Measurements from ENCODE around the gene HIPK2. TPM values are rescaled to one million over a fixed set of nuclear protein-coding genes. Genes with fewer than 3 reads are reported as not detected.

HIPK2 gene
- total and polyA plus RNA-seq, 10 of the 15 experiments (the other 5 are each of a cell fraction or from before 2014, with no cell fraction given), result 1.7 to 39.0 (median 9.4) TPM

DNA sequence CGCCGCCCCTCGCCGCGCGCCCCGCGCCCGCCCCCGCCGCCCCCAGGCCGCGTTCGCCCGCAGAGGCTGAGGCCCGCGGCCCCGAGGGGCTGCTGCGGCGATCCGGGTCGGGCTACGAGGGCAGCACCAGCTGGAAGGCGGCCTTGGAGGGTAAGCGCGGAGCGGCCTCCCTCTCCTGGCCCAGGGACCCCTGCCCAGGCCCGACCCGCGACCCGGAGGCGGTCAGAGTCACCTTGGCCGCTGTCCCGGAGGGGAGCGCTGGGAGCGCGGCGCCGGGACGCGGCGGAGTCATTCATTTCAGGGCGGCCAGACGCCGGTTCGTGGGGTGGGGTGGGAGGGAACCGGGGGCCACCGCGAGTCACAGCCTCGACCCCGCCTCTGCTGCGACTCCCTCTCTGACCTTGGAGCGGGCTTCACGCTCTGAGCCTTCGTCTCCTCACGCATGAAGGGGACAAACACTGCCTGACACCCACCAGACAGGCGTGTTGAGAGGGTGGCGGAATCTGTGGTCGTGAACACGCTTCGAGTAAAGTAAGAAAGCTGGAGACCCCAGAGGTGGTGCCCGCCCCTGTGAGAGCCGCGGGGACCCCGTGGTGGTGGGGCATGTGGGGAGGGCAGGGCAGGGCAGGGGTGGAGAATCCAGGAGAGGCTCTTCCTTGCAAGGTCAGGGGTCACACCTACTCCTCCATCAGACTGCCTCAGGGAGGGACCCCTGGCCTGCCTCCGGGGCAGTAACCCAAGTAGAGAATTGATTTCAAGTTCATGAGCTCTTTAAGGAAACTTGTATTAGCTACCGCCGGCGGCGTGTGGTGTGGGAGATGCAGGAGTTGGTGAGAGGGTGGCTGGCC, 253.6 kb downstream of the HIPK2 start:
- SMC1A ChIA-PET (ENCODE audit: uncharacterized antibody, unreplicated experiment), result no interaction called here
- Histone ChIP-seq H3K9ac (ENCODE audit: control insufficient read depth, insufficient read depth, low read length) (no peak overlapping the region), H4K20me1 (ENCODE audit: control insufficient read depth, insufficient read depth) (no peaks in the 10 kb centered on the region), H3K4me1 (ENCODE audit: control insufficient read depth, insufficient read depth, low read length) (no peaks in the 10 kb centered on the region), H3K36me3 (ENCODE audit: control insufficient read depth in 2 of 2, insufficient read depth in 2 of 2, low read length in 1 of 2) (no peaks in the 10 kb centered on the region), H3K27ac (ENCODE audit: control insufficient read depth, insufficient read depth) (no peak overlapping the region), H3K27me3 (replicated peaks in 1 of 2; ENCODE audit: control insufficient read depth in 2 of 2, insufficient read depth in 2 of 2, low read length in 1 of 2) (peaks cover 0 to 2% of the 10 kb centered on the region in 2 experiments; a peak in 3 of 4 replicates), H3K79me2 (ENCODE audit: control insufficient read depth, insufficient read depth, low read length) (no peaks in the 10 kb centered on the region), H2AFZ (ENCODE audit: control insufficient read depth, low read depth, low read length) (no peak overlapping the region), H3K9me3 (replicated peaks; ENCODE audit: control insufficient read depth, insufficient read depth, low read length) (no peaks in the 10 kb centered on the region), H3K4me2 (ENCODE audit: control insufficient read depth, insufficient read depth) (no peak overlapping the region), H3K4me3 (no peak overlapping the region)
- CTCF ChIA-PET, result no interaction called here
- intact Hi-C loops (cut with micrococcal nuclease; ENCODE audit: unreplicated experiment) (no loop called here), in situ Hi-C loops (cut with MboI) (no loop called here)
- FAIRE-seq (no peak), DNase-seq (ENCODE audit: low read depth, low spot score) (no peak), ATAC-seq (no peak)
- TF ChIP-seq IRF3 (IDR thresholded peaks at IDR 0.05), result no peak
- RAD21 ChIA-PET (ENCODE audit: unreplicated experiment), result no interaction called here
- no TSS peak for BruUV-seq (replicated peaks)
- POLR2A ChIA-PET, result no interaction called here
- WGBS (ENCODE audit: insufficient coverage, insufficient replicate concordance, low lambda C conversion rate, missing lambda C conversion rate), result 59% methylated on average over 22 of the region's 70 CpGs

- no peaks in the 10 kb centered on the region for H3K9me3 ChIP-seq (replicated peaks; ENCODE audit: control insufficient read depth, insufficient read depth, low read length)
- H3K27me3 ChIP-seq (replicated peaks in 1 of 2; ENCODE audit: control insufficient read depth in 2 of 2, insufficient read depth in 2 of 2, low read length in 1 of 2), result peaks cover 0 to 2% of the 10 kb centered on the region in 2 experiments; a peak in 3 of 4 replicates
- H3K4me3 ChIP-seq, result no peak within 1 kb of the TSS
- intact Hi-C loops (cut with micrococcal nuclease; ENCODE audit: unreplicated experiment), result no loop called here
- ChIA-PET SMC1A (ENCODE audit: uncharacterized antibody, unreplicated experiment) (no interaction called here), RAD21 (ENCODE audit: unreplicated experiment) (no interaction called here), CTCF (no interaction called here), POLR2A (no interaction called here)
- H3K79me2 ChIP-seq (ENCODE audit: control insufficient read depth, insufficient read depth, low read length), result no peaks in the 10 kb centered on the region
- no peaks in the 10 kb centered on the region for H3K36me3 ChIP-seq (ENCODE audit: control insufficient read depth in 2 of 2, insufficient read depth in 2 of 2, low read length in 1 of 2)
- WGBS (ENCODE audit: insufficient coverage, insufficient replicate concordance, low lambda C conversion rate, missing lambda C conversion rate), result 53% methylated on average over 48 of the region's 75 CpGs
- H2AFZ ChIP-seq (ENCODE audit: control insufficient read depth, low read depth, low read length), result no peak within 1 kb of the TSS
- FAIRE-seq (no peak), DNase-seq (ENCODE audit: low read depth, low spot score) (no peak), ATAC-seq (no peak)
- no peaks in the 10 kb centered on the region for H3K4me1 ChIP-seq (ENCODE audit: control insufficient read depth, insufficient read depth, low read length)
- no peaks in the 10 kb centered on the region for H4K20me1 ChIP-seq (ENCODE audit: control insufficient read depth, insufficient read depth)
- H3K4me2 ChIP-seq (ENCODE audit: control insufficient read depth, insufficient read depth), result no peak within 1 kb of the TSS
- H3K27ac ChIP-seq (ENCODE audit: control insufficient read depth, insufficient read depth), result no peak within 1 kb of the TSS
- no peak within 1 kb of the TSS for H3K9ac ChIP-seq (ENCODE audit: control insufficient read depth, insufficient read depth, low read length)
- in situ Hi-C loops (cut with MboI), result no loop called here
- no TSS peak for BruUV-seq (replicated peaks)
- TF ChIP-seq USF1 (IDR thresholded peaks at IDR 0.05; ENCODE audit: borderline replicate concordance, extremely low read length, insufficient read depth, low read depth, low read length), result no peak
- TF ChIP-seq ZNF274 (IDR thresholded peaks at IDR 0.05; ENCODE audit: insufficient read depth, insufficient read length), result no peak
- no peak for TF ChIP-seq JUNB (IDR thresholded peaks at IDR 0.05)
- no peak for TF ChIP-seq EGR1 (IDR thresholded peaks at IDR 0.05; ENCODE audit: borderline replicate concordance in 1 of 2, low read depth in 2 of 2, low read length in 2 of 2)
- no peak for TF ChIP-seq YBX1 (IDR thresholded peaks at IDR 0.05)
- no peak for TF ChIP-seq CUX1 (IDR thresholded peaks at IDR 0.05; ENCODE audit: insufficient replicate concordance, low read depth, low read length)
Observed at GRCh38 chr7:139523199-139523941, 254.4 kb downstream of the HIPK2 start, which contains the start of gene CLEC2L. CLEC2L (plus strand) TSS chr7:139523685; CDS start chr7:139523928, 243 bp downstream.

All from GM12878 (cell line).